Mammary epithelial cell (primary cell): ENCODE data around the gene XAB2.

ENCODE experiments used
- CTCF ChIP-seq, 2 donors: IDR thresholded peaks in 1 of 2; conservative IDR thresholded peaks in 1 of 2; 2 replicates each; pipeline ENCODE4 v1.5.1; 2011 to 2012; ENCODE audit warnings: inconsistent platforms in 2 of 2, low read length in 2 of 2, mild to moderate bottlenecking in 2 of 2, control low read depth in 1 of 2, low read depth in 1 of 2; ENCODE audit not compliant: insufficient read depth in 1 of 2; ENCODE audit errors: extremely low read depth in 1 of 2
- EZH2 ChIP-seq: IDR thresholded peaks from 2 replicates; pipeline ENCODE4 v1.6.1; 2012; ENCODE audit warnings: low read length, inconsistent platforms, borderline replicate concordance

DNA sequence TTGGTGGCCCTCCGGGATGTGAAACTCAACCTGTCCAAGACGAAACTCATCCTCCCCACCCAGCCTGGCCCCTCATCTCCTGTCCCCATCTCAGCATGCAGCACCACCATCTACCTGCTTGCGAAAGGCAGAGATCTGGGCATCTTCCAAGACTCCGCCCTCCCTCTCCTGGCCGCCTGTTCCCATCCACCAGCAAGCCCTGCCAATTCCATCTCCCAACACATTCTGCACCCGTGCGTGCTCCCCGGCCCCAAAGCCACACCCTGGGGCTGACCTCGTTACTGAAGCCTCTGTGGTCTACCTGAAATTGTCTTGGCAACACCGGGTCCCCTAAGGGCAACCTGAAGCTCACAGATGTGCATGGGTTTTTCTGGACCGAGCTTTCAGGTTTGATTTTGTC, 46.9 kb downstream of the XAB2 start:
- TF ChIP-seq EZH2 (no peak), CTCF (conservative IDR thresholded peaks at IDR 0.05 in 1 of 2, IDR thresholded peaks at IDR 0.05 in 1 of 2; ENCODE audit: extremely low read depth in 1 of 2, insufficient read depth in 1 of 2, low read depth in 1 of 2, low read length in 2 of 2) (no peak)
